ENCODE results near the gene TDP1.

TDP1 gene

DNA sequence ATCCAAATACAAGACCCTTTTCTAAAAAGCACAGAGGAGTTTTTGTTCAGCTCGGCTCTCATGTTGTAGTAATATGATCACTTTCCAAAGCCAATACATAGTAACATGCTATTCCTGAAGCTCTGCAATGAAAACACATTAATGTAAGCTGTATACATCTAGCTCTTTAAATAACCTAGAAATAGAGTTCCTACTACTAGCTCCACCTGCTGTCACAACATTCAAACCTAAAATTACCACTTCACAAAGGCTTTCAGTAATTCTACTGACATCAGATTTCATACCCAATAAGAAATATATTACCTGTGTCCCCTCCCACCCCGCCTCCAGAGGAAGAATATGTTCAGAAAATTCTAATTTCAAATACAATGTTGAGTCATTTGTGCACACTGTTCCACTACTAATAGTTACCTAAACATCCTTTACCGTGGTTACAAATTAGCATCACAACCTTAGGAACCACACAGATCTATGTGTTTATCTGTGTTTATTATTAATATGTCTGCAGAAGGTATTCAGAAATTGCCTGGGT is 19.0 kb upstream of the TDP1 start:
- TF ChIP-seq, protein P1, sequence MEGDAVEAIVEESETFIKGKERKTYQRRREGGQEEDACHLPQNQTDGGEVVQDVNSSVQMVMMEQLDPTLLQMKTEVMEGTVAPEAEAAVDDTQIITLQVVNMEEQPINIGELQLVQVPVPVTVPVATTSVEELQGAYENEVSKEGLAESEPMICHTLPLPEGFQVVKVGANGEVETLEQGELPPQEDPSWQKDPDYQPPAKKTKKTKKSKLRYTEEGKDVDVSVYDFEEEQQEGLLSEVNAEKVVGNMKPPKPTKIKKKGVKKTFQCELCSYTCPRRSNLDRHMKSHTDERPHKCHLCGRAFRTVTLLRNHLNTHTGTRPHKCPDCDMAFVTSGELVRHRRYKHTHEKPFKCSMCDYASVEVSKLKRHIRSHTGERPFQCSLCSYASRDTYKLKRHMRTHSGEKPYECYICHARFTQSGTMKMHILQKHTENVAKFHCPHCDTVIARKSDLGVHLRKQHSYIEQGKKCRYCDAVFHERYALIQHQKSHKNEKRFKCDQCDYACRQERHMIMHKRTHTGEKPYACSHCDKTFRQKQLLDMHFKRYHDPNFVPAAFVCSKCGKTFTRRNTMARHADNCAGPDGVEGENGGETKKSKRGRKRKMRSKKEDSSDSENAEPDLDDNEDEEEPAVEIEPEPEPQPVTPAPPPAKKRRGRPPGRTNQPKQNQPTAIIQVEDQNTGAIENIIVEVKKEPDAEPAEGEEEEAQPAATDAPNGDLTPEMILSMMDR (conservative IDR thresholded peaks at IDR 0.05; ENCODE audit: low read length) = no peak; the same call in 1 of the 2 replicates
- DNase-seq (ENCODE audit: low read depth) = no peak
- H3K4me3 ChIP-seq (ENCODE audit: low read length) = no peak overlapping the region

DNA sequence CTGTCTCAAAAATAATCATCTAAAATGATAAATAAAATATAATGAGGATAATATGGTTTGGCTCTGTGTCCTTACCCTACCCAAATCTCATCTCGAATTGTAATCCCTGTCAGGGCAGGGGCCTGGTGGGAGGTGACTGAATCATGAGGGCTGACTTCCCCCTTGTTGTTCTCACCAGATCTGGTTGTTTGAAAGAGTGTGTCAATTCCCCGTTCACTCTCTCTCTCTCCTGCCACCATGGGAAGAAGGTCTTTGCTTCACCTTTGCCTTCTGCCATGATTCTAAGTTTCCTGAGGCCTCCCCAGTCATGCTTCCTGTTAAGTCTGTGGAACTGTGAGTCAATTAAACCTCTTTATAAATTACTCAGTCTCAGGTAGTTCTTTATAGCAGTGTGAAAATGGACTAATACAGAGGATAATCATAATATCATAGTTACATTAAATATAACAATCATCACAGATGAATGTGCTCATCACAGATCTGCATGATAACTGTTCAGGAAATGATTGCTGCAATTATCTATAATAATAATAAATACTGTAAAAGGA is 13.8 kb upstream of the TDP1 start:
- no peak for DNase-seq (ENCODE audit: low read depth)
- H3K4me3 ChIP-seq (ENCODE audit: low read length) = no peak overlapping the region
- TF ChIP-seq, protein P1 (conservative IDR thresholded peaks at IDR 0.05; ENCODE audit: low read length) = no peak

DNA sequence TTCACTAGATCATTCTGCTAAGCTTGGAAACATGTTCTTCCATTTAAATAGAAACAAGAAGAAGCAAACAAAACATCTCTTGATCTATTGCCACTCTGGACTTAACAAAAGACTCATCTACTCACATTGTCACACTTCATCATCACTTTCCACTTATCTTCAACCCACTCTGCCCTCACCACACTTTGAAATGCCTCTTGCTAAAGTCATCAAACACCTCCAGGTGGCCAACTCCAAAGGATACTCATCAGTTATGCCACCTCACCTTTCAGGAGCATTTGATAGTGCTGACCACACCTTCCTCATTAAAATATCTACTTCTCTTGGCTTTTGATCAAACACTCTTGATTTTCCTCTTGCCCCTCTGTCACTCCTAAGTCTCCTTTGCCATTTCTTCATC is 8.4 kb upstream of the TDP1 start:
- H3K4me3 ChIP-seq (ENCODE audit: low read length) = no peak overlapping the region
- DNase-seq (ENCODE audit: low read depth) = no peak
- TF ChIP-seq, protein P1 (conservative IDR thresholded peaks at IDR 0.05; ENCODE audit: low read length) = no peak

DNA sequence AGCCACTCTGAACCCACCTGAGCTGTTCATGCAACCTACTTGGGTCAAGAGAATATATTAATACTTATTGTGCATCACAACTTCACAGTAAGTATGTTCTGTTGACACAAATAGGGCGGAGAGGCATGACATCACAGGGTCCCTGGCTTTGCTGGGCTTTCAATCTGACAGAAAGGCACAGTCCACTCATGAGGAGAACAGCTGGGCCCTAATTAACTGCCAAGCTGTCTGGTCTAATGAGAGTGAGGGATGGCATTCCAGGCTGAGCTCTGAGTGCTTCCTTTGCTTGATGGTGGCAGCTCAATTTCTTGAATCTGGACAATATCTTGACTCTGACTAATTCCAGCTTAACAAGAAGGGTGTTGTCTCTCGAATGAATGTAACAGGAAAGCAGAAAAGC is 3.2 kb upstream of the TDP1 start:
- no peak for DNase-seq (ENCODE audit: low read depth)
- TF ChIP-seq, protein P1 (conservative IDR thresholded peaks at IDR 0.05; ENCODE audit: low read length) = no peak

DNA sequence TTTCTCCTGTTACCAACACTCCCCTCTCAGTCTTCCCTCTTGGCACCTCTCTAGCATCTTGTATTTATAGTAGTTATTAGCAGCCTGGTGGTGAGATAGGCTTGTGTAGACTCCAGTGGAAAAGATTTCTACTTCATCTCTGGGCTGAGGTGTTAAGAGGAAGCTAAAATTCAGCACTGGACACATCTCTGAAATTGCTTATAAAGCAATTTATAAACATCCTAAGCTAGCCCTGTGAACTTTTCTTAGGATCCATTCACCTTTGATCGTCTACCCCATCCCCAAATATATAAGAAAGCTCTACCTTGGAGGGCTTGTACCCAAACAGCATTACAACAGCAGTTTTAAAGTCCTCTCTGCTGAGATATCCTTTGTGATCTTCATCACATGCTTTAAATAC is 2.1 kb upstream of the TDP1 start:
- TF ChIP-seq, protein P1 (conservative IDR thresholded peaks at IDR 0.05; ENCODE audit: low read length) = no peak

More for the DNA sequence above, 3.2 kb upstream of the TDP1 start:
- H3K4me3 ChIP-seq (ENCODE audit: low read length) = no peak overlapping the region

DNA sequence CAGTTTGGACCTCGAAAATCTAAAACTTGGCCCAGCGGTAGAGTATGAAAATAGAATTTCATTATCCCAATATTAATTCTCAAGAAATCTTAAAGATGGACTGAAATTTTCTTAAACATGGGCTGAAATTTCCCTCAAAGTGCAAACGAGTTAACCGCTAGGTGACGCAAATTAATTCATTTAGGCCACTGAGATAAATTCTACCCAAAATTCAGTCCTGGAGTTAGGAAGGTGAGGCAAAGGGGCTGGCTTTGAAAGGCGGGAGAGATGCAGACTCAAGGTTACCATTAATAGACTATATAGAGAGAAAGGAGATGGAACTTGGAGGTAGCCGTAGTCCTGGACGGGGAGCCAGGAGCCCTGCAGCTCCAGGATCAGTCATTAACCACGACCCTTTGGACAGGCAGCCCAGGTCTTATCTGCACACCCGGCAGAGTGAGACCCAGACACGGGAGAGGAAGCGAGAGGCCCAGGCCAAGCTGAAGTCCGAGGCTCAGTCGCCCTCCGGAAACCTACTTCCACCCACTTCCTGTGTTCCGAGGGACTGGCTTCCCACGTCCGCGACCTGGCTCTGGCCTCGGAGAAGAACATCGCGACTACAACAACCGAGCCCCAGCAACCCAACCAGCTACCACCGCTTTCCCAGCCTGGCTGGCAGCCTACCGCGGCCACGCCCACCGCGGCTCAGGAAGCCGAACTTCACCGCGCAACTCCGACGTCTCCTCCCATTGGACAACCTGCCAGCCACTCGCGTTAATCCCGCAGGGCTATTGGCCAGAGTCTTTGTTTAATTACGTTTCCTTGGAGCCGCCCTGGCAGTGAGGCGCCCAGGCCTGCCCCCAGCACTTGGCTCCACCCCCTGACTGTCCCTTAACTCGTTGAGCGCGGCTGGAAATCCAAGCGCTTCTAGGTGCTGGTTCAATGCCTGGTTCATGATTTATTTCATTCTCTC is 1.4 kb upstream of the TDP1 start, which contains the start of gene EFCAB11:
Gene EFCAB11 (minus strand): TSS at position 661 of the 952 bp plus-strand sequence. CDS start 70 bp downstream, at position 591.
- TF ChIP-seq, protein P1 (conservative IDR thresholded peaks at IDR 0.05; ENCODE audit: low read length) = no peak; the same call in 1 of the 2 replicates
- DNase-seq (ENCODE audit: low read depth) = peak; percentile 98
- peak within 1 kb of the TSS; percentile 92 for H3K4me3 ChIP-seq (ENCODE audit: low read length)

More for the DNA sequence above, 2.1 kb upstream of the TDP1 start:
- DNase-seq (ENCODE audit: low read depth) = no peak
- peak overlapping the region; percentile 92 for H3K4me3 ChIP-seq (ENCODE audit: low read length)

Measured in AG10803 (cell line).